HG03558 (cell line): ENCODE measurements around the gene ADPRHL1.
"Not testable (repeated sequence)": the region's sequence is repeated elsewhere in the genome, so short reads cannot be mapped to it uniquely, and the experiment has no call there.

Source experiments
- ATAC-seq: cut with Tn5 transposase; IDR thresholded peaks from one replicate; pipeline ENCODE4 v1.9.1; 2021; ENCODE audit warnings: moderate number of reproducible peaks; ENCODE audit not compliant: unreplicated experiment; ENCODE audit errors: extremely low read depth

Gene ADPRHL1

DNA sequence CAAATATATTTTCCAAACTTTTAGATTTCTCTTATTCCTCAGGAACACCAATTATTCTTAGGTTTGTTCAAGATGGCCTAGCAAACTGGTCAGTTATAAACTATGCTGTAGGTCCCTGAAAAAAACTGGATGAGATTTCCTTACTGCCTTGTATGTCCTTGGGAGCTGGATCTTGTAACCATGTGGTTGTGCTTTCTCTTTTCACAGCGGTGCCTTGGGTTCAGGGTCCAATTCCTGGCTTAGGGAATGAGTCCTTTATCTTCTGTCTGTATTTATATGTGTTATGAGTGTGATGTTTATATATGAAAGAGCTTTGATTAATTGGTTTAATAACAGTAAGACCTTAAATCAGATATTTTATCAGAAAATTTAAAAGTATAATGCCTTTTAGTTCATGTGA, 65.9 kb downstream of the ADPRHL1 start:
- no peak for ATAC-seq

DNA sequence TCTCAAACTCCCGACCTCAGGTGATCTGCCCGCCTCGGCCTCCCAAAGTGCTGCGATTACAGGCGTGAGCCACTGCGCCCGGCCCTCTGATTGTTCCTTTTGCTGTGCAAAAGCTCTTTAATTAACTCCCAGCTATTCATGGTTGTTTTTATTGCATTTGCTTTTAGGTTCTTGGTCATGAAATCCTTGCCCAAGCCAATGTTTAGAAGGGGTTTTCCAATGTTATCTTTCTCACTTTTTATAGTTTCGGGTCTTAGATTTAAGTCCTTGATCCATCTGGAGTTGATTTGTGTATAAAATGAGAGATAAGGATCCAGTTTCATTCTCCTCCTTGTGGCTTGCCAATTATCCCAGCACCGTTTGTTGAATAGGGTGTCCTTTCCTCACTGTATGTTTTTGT, 70.2 kb downstream of the ADPRHL1 start:
- ATAC-seq = no peak

DNA sequence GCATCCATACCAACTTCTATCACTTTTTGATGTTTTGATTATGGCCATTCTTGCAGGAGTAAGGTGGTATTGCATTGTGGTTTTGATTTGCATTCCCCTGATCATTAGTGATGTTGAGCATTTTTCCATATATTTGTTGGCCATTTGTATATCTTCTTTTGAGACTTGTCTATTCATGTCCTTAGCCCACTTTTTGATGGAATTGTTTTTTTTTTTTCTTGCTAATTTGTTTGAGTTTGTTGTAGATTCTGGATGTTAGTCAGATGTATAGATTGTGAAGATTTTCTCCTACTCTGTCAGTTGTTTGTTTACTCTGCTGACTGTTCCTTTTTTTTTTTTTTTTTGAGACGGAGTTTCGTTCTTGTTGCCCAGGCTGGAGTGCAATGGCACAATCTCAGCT, 70.7 kb downstream of the ADPRHL1 start:
- ATAC-seq = not testable (repeated sequence)

DNA sequence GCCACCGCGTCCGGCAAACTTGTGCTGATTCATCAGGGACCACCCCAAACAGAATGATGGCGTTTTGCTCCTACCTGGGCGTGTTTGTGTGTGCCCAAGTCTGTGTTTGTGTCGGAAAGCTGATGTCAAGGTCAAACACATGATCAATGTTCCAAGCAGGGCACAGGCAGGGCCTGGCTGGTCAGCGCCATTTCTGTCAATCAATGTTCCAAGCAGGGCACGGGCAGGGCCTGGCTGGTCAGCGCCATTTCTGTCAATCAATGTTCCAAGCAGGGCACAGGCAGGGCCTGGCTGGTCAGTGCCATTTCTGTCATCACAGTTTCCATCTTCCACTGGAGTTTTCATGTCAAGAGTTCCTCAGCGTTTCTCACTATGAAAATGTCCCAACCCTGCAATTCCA, 74.5 kb downstream of the ADPRHL1 start:
- ATAC-seq = no peak

DNA sequence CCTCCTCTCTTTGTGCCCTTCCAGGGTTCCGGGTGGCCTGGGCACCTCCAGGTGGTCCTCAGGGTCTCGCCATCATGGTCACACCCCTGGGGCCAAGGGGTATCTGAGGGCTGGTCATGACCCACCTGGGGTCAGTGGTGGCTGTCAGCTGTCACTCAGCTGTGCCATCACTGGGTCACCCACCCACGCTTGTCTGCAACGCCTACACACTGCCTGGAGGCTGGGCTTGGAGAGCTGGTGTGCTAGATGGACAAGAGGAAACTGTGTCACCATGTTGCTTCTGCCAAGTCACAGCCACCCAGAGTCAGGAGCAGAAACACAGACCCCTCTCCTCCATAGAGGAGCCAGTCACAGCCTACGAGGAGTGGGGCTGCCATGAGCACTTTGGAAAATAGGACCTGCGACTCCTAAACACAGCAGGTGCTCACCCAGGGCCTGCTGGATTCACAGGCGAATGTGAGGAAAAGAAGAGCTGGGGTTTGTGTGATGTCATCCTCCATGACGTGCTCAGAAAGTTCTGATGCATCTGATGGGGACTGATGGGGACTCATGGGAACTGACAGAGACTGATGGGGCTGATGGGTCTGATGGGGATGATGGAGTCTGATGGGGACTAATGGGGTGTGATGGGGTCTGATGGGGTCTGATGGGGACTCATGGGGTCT, 78.6 kb downstream of the ADPRHL1 start:
- ATAC-seq = no peak

DNA sequence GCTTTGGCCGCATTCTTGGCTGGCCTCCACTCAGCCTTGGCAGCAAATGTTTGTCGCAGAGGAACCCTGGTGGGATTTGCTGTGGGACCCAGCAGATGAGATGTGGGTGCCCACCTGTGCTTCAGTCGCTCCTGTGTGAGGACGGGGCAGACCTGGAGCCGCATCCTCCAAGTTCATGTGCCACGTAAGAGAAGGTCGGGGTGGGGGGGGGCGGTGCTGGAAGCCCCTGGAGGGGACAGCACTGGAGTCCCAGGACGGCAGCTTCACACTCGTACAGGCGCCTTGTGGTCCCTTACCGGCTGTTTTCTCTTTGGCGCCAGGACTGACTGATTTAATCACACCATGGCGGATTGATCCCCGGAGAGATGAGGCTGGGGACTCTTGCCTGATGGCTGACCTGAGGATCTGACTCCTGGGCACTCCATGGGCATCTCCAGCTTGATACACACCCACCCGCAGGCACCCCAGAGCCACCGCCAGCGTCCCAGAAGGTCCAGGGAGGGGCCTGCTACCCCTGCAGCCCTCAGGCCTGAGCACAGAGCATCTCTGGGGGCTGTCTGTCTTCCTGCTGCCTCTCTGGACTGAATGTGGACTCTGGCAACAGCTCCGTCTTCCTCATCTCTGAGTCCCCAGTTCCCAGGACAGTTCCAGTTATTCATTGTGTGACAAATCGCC, 79.3 kb downstream of the ADPRHL1 start:
- no peak for ATAC-seq

DNA sequence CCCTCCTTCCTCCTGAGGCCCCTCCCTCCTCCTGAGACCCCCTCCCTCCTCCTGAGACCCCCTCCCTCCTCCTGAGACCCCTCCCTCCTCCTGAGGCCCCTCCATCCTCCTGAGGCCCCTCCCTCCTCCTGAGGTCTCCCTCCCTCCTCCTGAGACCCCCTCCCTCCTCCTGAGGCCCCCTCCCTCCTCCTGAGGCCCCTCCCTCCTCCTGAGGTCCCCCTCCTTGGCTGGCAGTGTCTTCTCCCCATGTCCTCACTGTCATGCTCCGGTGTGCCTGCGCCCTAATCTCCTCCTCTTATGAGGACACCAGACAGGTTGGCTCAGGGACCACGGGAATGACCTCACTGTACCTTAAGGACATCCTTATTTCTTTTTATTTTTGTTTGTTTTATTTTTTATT, 81.6 kb downstream of the ADPRHL1 start:
- ATAC-seq = not testable (repeated sequence)

DNA sequence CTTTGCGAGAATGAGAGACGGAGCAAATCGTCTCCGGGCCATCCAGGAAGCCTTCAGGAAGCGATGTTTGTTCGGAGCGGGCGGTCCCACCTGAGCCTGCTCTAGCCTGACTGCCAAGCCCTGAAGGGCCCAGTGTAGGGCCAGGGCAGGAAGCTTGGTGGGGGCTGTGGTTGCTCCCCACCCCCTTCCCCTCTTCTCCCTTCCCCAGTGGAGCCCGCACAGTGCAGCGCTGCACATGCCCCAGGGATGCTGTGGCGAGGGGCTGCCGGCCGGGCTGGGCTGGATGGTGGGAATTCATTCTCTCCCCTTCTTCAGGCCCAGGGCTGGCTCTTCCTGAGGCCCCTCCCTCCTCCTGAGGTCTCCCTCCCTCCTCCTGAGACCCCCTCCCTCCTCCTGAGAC, 82.2 kb downstream of the ADPRHL1 start:
- no peak for ATAC-seq

DNA sequence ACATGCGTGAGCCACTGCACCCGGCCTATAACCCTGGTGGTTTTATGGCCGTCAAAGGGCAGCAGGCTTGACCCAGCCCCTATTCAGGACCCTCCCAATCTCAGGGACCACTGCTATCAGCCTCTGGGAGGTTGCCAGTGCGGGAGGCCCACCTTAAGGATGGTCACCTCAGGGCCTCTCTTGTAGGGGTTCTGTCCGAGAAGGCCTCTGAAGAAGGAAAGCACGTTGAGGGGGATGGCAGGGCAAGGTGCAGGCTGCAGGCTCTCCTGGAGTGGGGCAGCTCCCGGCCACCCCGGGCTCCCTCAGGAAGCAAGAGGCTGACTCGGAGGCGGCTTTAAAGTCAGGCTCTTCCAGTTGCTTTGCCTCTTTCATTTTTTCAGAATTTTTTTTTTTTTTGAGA, 83.4 kb downstream of the ADPRHL1 start:
- no peak for ATAC-seq

DNA sequence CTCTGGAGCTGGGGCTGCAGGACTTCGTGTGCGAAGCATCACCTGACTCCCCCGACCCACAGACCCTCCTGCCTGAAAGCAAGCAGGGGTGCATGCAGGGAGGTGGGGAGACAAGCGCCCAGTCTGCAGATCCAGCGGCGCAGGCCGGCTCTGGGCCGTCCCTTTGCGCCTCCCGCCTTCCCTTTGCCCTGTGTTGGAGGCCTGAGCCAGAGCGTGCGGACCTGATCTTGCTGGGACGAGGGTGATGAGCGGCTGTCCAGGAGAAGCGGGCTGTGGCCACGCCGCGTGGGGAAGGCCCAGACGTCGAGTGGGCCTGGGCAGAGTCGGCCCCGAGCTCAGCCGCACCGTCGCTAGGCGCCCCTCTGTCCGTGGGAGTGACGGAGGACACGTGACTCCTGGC, 84.1 kb downstream of the ADPRHL1 start:
- ATAC-seq = no peak

DNA sequence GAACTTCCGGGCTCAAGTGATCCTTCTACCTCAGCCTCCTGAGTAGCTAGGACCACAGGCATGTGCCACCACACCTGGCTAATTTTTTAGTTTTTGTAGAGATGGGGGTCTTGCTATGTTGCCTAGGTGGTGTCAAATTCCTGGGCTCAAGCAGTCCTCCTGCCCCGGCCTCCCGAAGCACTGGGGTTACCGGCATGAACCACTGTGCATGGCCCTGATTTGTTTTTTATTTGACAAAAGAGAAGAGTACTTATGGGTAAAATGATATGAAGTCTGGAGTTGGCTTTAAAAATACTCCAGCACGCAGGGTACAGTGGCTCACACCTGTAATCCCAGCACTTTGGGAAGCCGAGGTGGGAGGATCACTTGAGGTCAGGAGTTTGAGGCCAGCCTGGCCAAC, 84.9 kb downstream of the ADPRHL1 start:
- not testable (repeated sequence) for ATAC-seq

DNA sequence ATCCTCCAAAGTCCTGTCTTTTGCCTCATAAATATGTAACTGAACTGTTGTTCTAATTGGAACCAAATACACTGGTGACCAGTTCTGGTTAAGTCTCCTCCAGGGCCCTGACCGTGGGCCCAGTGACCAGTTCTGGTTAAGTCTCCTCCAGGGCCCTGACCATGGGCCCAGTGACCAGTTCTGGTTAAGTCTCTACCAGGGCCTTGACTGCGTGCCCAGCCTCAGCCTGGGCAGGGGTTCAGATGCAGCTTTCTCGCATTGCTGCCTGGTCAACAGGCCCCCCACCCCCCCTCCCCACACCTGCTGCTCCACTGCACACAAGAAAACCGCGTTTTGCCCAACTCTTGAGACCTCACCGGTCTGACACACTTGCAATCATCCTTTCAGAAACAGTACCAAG, 85.5 kb downstream of the ADPRHL1 start:
- no peak for ATAC-seq

DNA sequence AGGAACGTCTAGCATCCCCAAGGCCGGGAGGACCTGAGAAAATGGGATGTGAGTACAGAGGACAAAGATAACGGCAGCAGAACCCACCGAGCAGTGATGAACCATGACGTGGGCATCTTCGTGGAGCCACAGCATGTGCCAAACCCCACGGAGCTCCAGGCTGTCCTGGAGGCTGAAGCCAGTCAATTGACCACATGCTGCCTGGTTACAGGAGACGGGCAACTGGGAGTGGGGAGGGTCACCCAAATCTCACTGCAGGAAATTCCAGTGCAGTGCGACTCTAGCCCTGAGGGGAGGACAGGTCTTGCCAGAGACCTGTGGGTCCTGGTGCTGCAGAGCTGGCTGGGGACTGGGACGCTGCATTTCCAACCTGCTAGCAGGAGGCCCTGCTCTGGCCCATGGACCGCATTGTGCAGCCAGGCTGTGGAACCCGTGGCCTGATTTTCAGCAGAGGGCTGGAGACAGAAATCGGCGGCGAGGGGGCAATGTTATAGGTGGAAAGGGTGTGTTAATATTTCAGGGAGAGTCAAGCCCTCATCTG, 86.2 kb downstream of the ADPRHL1 start:
- no peak for ATAC-seq

DNA sequence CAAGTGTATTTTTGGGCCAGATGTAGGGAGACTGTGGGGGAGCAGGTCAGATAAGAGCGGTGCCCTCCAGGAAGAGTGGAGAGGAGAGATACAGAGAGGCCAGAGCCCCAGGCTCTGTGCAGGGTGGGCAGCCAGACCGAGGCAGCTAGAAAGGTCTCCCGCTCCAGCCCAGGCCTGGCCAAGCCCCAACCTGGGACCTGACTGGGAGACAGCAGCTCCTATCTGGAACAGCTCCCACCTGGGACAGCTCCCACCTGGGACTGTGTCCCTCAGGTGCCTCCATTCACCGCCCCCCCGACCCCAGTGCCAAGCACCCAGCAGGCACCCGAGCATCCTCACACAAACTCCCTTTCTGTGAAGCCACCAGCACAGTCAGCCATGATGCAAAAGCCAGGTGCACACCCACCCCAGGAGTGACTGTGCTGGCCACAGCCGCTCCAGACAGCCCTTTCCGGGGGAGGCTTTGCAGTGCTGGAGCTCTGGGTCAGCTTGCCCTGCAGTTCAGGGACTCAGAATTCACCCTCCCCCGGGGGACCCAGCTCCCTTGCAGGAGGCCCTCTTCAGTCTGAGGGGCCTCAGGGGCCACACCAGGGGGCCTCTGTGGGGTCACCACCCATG, 87.2 kb downstream of the ADPRHL1 start:
- ATAC-seq = no peak

DNA sequence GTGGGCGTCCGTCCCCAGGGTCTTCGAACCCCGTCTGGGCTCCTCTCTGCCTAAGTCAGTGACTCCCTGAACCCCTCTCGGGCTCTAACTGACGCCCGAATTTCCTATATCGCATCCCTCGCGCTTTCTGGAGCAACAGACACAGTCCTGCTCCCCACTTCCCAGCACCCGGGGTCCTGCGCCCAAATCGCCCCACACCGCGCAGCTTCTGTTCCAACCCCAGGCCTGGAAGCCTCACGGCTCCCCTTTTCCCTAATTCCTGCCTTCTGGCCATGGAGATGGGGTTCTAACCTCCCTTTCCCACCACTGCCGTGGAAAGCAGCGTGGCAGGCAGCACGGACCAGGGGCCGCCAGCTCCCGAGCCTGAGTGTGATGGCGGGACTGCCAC, 87.7 kb downstream of the ADPRHL1 start:
- no peak for ATAC-seq

DNA sequence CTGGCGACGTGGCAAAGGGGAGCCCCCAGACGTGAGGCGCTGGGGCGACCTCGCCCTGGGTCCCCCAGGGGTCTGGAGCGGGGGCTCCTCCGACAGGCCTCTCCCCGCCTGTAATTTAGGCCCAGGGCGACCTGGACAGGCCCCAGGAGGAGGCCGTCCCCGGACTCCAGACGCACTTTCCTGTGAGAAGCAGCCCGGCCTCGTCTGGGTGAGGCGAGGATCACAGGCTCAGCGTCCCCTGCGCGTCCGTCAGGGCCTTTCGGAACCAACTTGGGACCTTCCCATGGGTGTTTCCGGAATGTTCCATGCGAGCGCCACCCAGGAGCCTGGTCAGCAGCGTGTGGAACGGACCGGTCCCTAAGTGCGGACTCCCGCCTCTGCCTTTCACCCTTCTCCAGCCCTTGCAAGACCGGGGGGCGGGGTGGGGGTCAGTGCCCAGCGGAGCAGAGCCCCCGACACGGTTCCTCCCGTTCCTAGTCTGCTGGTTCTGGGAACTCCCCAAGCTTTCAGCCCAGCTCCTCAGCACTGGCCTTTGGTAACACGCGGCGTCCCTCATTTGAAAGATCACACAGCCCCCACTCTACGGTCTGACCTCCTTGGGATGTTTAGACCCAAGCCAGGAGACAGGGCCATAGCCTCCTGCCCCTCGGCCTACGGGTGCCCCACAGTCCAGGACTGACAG, 88.2 kb downstream of the ADPRHL1 start:
- ATAC-seq = no peak

DNA sequence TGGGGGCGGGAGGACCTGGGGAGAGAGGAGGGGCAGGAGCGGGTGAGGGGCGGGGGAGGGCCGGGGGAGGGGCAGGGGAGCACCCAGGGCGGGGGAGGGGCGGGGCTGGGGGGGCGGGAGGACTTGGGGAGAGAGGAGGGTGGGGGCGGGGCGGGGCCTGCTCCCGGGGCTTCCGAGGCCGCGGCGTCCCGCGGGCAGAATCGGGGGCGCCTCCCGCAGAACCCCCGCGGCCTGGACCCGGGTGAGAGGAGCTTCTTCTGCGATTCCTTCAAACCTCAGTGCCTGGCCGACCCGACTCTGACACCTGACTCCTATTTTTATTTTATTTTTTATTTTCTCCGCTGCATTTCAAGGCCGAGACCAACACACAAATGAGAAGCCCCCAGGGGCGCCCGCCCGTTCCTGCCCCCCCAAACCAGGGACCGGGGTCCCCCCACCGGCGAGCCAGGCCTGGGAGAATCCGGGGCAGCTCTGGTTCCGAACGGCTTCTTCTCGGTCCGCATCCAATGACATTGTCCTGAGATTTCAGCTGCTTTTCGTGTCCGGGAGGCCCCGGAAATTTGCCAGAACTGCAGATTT, 88.9 kb downstream of the ADPRHL1 start:
- ATAC-seq = no peak

DNA sequence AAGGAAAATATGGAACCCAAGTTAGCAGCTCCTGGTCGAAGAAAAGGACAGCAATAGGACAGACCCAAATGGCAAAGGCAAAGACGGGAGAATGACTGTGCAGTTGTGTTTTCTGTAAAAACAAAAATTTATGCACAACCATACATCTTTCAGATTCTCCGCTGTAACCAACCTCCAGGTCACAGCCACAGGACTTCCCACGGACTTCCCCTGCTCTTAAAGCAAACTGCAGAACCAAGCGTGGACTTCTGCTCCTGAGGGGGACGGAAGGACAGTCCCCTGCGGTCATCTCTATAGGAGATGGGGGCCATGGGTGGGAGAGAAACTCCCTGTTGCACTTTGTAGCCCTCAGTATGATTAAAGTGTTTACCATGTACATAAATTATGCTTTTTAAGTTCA, 91.9 kb downstream of the ADPRHL1 start:
- no peak for ATAC-seq

DNA sequence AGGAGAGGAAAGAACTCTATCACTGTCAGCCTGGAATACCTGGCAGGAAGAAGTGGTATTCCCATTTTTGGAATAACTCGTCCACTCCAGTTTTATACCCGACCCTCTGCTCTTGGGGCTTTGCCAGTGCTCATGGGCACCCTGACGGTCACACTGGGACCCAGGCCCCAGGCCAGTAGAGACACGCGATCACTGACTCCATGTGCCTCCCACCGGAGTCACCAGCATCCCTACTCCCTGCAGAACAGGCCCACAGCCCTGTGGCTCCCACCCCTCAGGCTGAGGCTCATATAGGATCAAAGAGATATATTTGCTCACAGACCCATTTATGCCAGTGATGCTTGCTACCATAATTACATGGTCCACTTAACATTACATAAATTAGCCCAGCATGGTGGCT, 92.8 kb downstream of the ADPRHL1 start:
- ATAC-seq = no peak

DNA sequence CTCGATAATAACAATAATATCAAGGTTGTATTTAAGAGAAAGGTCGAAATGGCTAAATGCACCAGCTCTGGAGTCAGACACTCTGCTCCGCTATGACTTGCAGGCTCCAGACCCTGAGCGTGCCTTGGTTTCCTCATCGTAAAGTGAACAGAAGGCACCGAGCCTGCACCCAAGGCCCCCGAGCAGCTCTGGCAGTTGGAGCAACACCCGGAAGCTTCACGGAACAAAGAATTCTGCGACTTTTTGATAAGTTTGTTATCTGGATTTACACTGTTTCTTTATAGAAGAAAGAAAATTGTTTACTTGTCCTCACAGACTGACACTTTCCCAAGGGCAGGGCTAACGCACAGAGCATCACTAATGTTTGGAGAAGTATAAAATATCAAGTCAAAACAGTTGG, 93.7 kb downstream of the ADPRHL1 start:
- ATAC-seq = no peak
